Measurements from ENCODE around the gene DFFB.

Gene DFFB

GRCh38 chr1:3932156-3932919 is 75.1 kb downstream of the DFFB start:
- no peak for TF ChIP-seq CTCF (IDR thresholded peaks at IDR 0.05; ENCODE audit: low read depth, low read length)
- H3K4me3 ChIP-seq (ENCODE audit: low read depth, low read length): no peak overlapping the region
